GM18498 (cell line): Measurements from ENCODE around the gene RNF121.

Experiments
- ATAC-seq: cut with Tn5 transposase; IDR thresholded peaks from one replicate; pipeline ENCODE4 v1.9.1; 2021; ENCODE audit warnings: mild to moderate bottlenecking, moderate library complexity; ENCODE audit not compliant: unreplicated experiment

RNF121 gene

GRCh38 chr11:72030472-72031045, 101.7 kb downstream of the RNF121 start:
- ATAC-seq: no peak

DNA sequence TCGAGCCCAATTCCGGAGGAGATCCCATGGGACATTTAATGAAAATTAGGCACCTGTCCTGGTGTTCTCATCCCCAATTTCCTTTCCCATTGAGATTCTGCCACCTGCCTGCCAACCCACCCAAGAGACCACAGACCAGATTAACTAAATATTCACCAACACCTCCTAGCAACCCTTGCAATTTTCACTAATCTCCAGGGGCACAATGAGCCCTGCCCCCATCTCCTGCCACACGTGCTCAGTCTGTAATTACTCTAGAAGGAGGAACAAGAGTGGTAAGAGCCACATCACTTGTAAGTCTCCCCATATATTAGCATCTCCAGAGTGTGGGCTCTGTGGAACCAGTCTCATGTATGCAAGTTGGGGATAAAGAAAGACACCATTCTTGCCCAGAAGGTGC, 107.8 kb downstream of the RNF121 start:
- ATAC-seq: no peak

GRCh38 chr11:72037554-72038311, 108.9 kb downstream of the RNF121 start:
- no peak for ATAC-seq

GRCh38 chr11:72038491-72038890, 109.6 kb downstream of the RNF121 start:
- no peak for ATAC-seq

GRCh38 chr11:72039031-72039855, 110.4 kb downstream of the RNF121 start:
- no peak for ATAC-seq

DNA sequence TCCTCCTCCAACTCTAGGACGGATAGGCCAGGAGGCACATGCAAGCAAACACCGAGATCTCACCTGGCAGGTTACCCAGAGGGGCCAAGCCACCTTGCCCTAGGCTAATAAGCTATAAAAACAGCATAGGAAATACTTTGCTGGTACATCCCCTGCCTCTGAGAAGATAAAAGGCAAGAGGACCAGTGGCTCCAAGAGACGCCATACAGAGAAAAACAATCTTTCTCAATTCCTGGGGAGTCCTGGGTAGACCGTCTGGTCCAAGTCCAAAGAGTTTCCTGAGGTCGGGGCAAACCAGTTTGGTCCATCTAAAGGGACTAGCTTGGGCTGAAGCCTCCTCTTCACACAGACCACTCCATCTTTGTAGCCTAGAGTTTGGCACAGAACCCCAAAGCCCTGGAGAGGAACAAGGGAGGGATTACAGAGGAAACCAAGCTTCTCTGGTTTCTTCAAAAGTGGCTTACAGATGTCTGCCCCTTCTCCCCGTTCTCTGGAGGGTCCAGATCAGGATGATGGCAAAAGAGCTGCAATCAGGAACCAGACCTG, 111.1 kb downstream of the RNF121 start:
- no peak for ATAC-seq

DNA sequence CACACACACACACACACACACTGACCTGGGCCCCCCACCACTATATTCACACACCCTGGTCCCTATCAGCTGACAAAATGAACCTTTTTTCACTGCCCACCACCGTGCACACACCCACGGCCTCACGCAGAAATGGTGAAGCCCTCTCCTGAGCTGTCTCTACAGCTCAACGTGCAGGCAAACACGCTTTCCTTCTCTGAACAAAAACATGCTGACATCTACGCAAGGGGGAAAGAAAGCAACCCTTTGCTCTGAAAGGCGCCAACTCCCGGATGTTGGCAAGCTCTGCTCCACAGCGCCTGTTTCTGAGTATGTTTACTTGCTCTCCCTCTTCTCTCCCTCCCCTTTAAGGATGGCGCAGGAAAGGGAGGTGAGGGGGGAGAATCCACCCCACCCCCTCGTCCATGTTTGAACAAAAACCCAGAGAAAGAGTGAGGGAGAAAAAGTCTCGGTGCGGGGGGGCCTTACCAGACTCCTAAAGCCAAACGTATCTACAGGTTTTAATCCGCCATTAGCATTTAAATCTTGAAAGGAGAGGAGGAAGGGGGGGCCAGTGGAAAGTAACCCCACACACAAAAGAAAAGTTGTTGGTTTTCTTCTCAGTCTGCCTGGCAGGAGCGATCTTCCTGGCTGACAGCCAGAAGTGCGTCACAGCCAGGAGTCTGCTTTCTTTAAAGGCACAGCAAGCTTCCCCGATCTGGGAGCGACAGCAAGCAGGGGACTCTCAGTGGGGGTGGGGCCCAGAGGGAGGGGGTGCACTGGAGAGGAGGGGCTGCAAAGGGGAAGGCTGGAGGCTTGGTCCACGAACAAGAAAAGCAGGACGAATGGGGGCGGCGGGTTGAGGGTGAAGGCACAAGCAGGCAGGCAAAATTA, 111.9 kb downstream of the RNF121 start:
- no peak for ATAC-seq

GRCh38 chr11:72041364-72042063, 112.7 kb downstream of the RNF121 start:
- no peak for ATAC-seq

DNA sequence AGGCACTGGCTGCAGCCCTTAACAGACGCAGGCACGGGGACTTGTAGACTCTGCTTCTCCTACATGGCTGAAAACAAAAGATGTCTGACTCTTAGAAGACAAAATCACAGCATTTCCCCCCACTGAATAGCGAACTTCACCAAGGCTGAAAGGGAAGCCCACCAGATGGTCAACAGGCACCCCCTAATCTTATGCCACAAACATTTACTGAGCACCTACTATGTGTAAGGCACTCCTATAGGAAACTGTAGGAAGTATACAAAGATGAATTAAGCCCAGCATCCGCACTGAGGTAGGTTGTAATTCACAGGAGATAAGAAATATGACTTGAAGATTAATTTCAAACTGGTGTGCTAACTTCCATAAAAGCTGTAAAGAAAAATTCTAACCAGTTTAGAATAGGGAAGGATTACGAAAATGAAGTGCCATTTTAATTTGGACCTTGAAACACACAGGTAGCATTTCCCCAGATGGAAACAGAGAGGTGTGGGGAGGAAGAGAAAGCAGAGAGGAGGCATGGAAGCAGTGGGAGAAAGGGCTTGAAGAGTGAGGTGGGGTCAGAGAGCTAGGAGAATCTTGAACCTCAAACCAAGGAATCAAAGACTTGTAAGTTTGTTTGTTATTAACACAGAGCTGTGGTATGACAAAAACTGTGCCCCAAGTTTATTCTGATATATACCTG, 113.4 kb downstream of the RNF121 start:
- ATAC-seq: no peak

DNA sequence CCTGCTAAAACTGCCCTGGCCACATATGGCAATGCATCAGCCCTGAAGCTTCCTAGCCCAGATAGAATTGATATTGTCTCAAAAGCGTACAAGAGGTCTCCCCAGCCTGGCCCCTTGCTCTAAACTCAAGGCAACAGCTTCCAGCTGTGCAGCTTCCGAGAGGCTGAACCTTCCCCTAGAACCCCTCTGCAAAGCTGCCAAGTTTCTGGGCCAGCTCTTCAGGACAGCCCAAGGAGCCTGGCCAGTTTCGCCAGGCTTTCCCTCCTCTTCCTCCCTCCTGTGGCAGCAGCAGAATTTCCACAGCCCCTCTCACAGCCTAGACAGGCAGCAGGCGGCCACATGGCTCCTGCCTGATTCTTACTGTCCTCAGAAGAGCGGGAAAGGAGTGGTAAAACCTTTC, 117.0 kb downstream of the RNF121 start:
- ATAC-seq: no peak
